HCT116 (cell line): Measurements from ENCODE around the gene P2RX6. TPM values are rescaled to one million over a fixed set of nuclear protein-coding genes. Genes with fewer than 3 reads are reported as not detected.
"Not testable (repeated sequence)": the region's sequence is repeated elsewhere in the genome, so short reads cannot be mapped to it uniquely, and the experiment has no call there.

Experiments
- ATAC-seq: fragments of 200-7000 bp; cut with Tn5 transposase; 2 replicates; pipeline ENCODE4 v1.9.1; 2020; ENCODE audit warnings: mild to moderate bottlenecking, moderate library complexity
- BruUV-seq: library from RNA; stranded (reverse); fragments of 400-500 nt; replicated peaks from 2 replicates; lab custom pipeline; 2021; lab: Mats Ljungman, UMichigan
- CTCF ChIA-PET: fragments of 300-600 bp; sonication (Branson Sonifier 250); formaldehyde crosslinking; loops from one replicate; lab custom pipeline; 2021; ENCODE audit warnings: antibody characterized with exemption; lab: Charles Lee
- POLR2A ChIA-PET: fragments of 300-600, 350-600 bp; sonication (Branson Sonifier 250); formaldehyde crosslinking; loops from one replicate; lab custom pipeline; 2021; ENCODE audit warnings: antibody characterized with exemption; lab: Charles Lee
- RAD21 ChIA-PET, 2 experiments: fragments of 300-600 bp; sonication (Branson Sonifier 250); formaldehyde crosslinking; loops; one replicate each; lab custom pipeline; 2023; ENCODE audit warnings: low total read pairs in 2 of 2; ENCODE audit not compliant: uncharacterized antibody in 2 of 2, unreplicated experiment in 2 of 2, low non-redundant PET in 1 of 2; lab: Charles Lee
- DNase-seq: peaks from one replicate; pipeline ENCODE4 v3.0.0-alpha.2; 2010; ENCODE audit warnings: low read depth, low spot score
- H2AFZ ChIP-seq: fragments of 200-600 bp; shearing (Covaris generic), sonication (generic); 2 replicates; pipeline ENCODE4 v1.6.1; 2017; ENCODE audit warnings: low read depth, mixed run types, mixed read lengths, antibody characterized with exemption, low read length; ENCODE audit not compliant: poor library complexity, severe bottlenecking
- H3K27ac ChIP-seq: 2 replicates; pipeline ENCODE4 v1.5.1; 2012; ENCODE audit warnings: low read depth, low read length
- H3K27me3 ChIP-seq: fragments of 200-600 bp; sonication (generic); 2 replicates; pipeline ENCODE4 v1.6.1; 2016; ENCODE audit warnings: mixed run types, low read length, mixed read lengths; ENCODE audit not compliant: insufficient read depth
- H3K36me3 ChIP-seq, 2 experiments: fragments of 200-500 bp in 1 of 2; fragments of 200-600 bp in 1 of 2; sonication (Bioruptor generic) in 1 of 2; sonication (generic) in 1 of 2; 2 replicates each; pipeline versions ENCODE4 v1.5.1 to v1.6.1; 2014 to 2016; ENCODE audit warnings: low read length in 2 of 2, inconsistent platforms in 1 of 2, mixed read lengths in 1 of 2, mixed run types in 1 of 2; ENCODE audit not compliant: insufficient read depth in 2 of 2, control insufficient read depth in 1 of 2
- H3K4me1 ChIP-seq, 2 experiments: fragments of 200-600 bp in 1 of 2; sonication (generic) in 1 of 2; 2 replicates each; pipeline versions ENCODE4 v1.5.1 to v1.6.1; 2012 to 2017; ENCODE audit warnings: low read length in 2 of 2, inconsistent platforms in 1 of 2, mild to moderate bottlenecking in 1 of 2, mixed read lengths in 1 of 2, mixed run types in 1 of 2, moderate library complexity in 1 of 2; ENCODE audit not compliant: insufficient read depth in 2 of 2, control insufficient read depth in 1 of 2
- H3K4me2 ChIP-seq: fragments of 200-600 bp; sonication (generic); 2 replicates; pipeline ENCODE4 v1.6.1; 2017; ENCODE audit warnings: mixed run types, low read length, mixed read lengths
- H3K4me3 ChIP-seq, 2 experiments: fragments of 200-600 bp in 1 of 2; sonication (generic) in 1 of 2; replicated peaks in 1 of 2; 2 replicates each; pipeline ENCODE4 v1.5.1; 2011 to 2016; ENCODE audit warnings: low read length in 2 of 2, control low read depth in 1 of 2, low read depth in 1 of 2, mild to moderate bottlenecking in 1 of 2, mixed read lengths in 1 of 2, mixed run types in 1 of 2
- H3K79me2 ChIP-seq: fragments of 200-600 bp; sonication (generic); 2 replicates; pipeline ENCODE4 v1.6.1; 2017; ENCODE audit warnings: mild to moderate bottlenecking, mixed run types, low read length, moderate library complexity, mixed read lengths; ENCODE audit not compliant: insufficient read depth
- H3K9ac ChIP-seq: fragments of 200-600 bp; sonication (generic); 2 replicates; pipeline ENCODE4 v1.6.1; 2016; ENCODE audit warnings: low read length, mixed read lengths
- H3K9me2 ChIP-seq: fragments of 200-600 bp; sonication (generic), shearing (Covaris generic); 2 replicates; pipeline ENCODE4 v1.6.1; 2017; ENCODE audit warnings: mixed run types, mild to moderate bottlenecking, moderate library complexity; ENCODE audit not compliant: insufficient read depth
- H3K9me3 ChIP-seq, 2 experiments: fragments of 200-500 bp in 1 of 2; fragments of 200-600 bp in 1 of 2; sonication (Bioruptor generic) in 1 of 2; sonication (generic) in 1 of 2; 2 replicates each; pipeline ENCODE4 v1.6.1; 2014 to 2017; ENCODE audit warnings: low read length in 2 of 2, mixed read lengths in 2 of 2, inconsistent platforms in 1 of 2, low read depth in 1 of 2, mild to moderate bottlenecking in 1 of 2, mixed run types in 1 of 2, moderate library complexity in 1 of 2; ENCODE audit not compliant: control insufficient read depth in 1 of 2, insufficient read depth in 1 of 2
- H4K20me1 ChIP-seq: fragments of 200-600 bp; sonication (generic), shearing (Covaris generic); 2 replicates; pipeline ENCODE4 v1.6.1; 2017; ENCODE audit warnings: mixed run types, mild to moderate bottlenecking, moderate library complexity; ENCODE audit not compliant: insufficient read depth
- intact Hi-C: fragments of 100-400 bp; cut with micrococcal nuclease; formaldehyde crosslinking; loops from 2 replicates; pipeline ENCODE4 v1.10.0; 2022
- total RNA-seq: library from RNA; stranded (reverse); gene quantifications from one replicate; pipeline ENCODE4 v1.2.1, GENCODE V29; 2021; ENCODE audit not compliant: unreplicated experiment

Gene P2RX6
- total RNA-seq, 1 experiment from 2014 or later = 0.20 TPM

GRCh38 chr22:21060363-21060762 is 45.4 kb downstream of the P2RX6 start:
- RAD21 ChIA-PET, BruUV-seq, H3K4me3 ChIP-seq, DNase-seq, H3K9me2 ChIP-seq, ATAC-seq, H3K4me1 ChIP-seq, H3K27ac ChIP-seq, H3K9ac ChIP-seq, H3K27me3 ChIP-seq, H3K4me2 ChIP-seq, H3K9me3 ChIP-seq, H2AFZ ChIP-seq, H4K20me1 ChIP-seq, CTCF ChIA-PET, POLR2A ChIA-PET, intact Hi-C loops, H3K36me3 ChIP-seq, H3K79me2 ChIP-seq: not testable (repeated sequence)

DNA sequence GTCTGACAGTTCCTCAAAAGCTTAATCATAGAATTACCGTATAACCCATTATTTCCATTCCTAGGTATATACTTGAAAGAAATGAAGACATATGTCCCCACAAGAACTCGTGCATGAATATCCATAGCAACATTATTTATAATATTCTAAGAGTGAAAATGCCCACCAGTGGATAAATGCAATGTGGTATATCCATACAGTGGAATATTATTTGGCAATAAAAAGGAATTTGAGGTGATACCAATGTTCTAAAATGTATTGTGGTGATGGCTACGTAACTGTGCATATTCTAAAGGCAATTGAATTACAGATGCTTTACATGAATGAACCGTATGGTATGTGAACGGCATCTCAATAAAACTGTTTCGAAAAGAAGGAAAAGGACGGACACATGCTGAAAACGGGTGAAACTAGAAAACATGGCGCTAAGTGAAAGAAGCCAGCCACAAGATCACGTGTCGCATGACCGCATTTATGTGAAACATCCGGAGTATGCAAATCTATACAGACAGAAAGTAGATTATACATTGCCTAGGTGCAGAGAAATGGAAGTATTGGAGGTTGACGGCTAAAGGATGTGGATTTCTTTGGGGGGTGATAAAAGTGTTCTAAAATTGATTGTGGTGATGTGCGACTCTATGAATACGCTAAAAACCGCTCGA is 46.8 kb downstream of the P2RX6 start:
- H3K4me2 ChIP-seq, RAD21 ChIA-PET, H3K27ac ChIP-seq, intact Hi-C loops, H3K9ac ChIP-seq, H4K20me1 ChIP-seq, ATAC-seq, POLR2A ChIA-PET, H3K4me1 ChIP-seq, H3K27me3 ChIP-seq, H3K9me2 ChIP-seq, BruUV-seq, DNase-seq, H3K4me3 ChIP-seq, CTCF ChIA-PET, H3K9me3 ChIP-seq, H3K79me2 ChIP-seq, H3K36me3 ChIP-seq, H2AFZ ChIP-seq: not testable (repeated sequence)

GRCh38 chr22:21064425-21064824 is 49.5 kb downstream of the P2RX6 start:
- POLR2A ChIA-PET, H3K9ac ChIP-seq, H4K20me1 ChIP-seq, H3K27me3 ChIP-seq, ATAC-seq, H3K4me2 ChIP-seq, H3K79me2 ChIP-seq, H3K27ac ChIP-seq, intact Hi-C loops, H3K4me3 ChIP-seq, BruUV-seq, H3K9me3 ChIP-seq, DNase-seq, H3K36me3 ChIP-seq, H3K4me1 ChIP-seq, H3K9me2 ChIP-seq, H2AFZ ChIP-seq: not testable (repeated sequence)
- ChIA-PET RAD21 (interaction anchor here in 1 of 2 experiments (0.6 kb wide), 1 partner anchor 550 kb away, joined by 4 read pairs; no protein-coding TSS in a partner anchor), CTCF (interaction anchor here (0.8 to 1.3 kb wide), 2 partner anchors 39 kb away, joined by 3 to 4 read pairs; no protein-coding TSS in a partner anchor)
